Endodermal cell (in vitro differentiated cells): ENCODE measurements around the gene INPP5E. TPM values are rescaled to one million over a fixed set of nuclear protein-coding genes. Genes with fewer than 3 reads are reported as not detected.

ENCODE experiments used
- DNase-seq: peaks from one replicate; pipeline ENCODE4 v3.0.0-alpha.2; 2017
- H3K27ac ChIP-seq: 2 replicates; pipeline ENCODE4 v1.5.1; 2013; ENCODE audit warnings: mild to moderate bottlenecking, low read depth, low read length, moderate library complexity
- H3K27me3 ChIP-seq: 2 replicates; pipeline ENCODE4 v1.6.1; 2013; ENCODE audit warnings: mild to moderate bottlenecking, low read length, moderate library complexity; ENCODE audit not compliant: insufficient read depth, control insufficient read depth, poor library complexity, severe bottlenecking
- H3K36me3 ChIP-seq: 2 replicates; pipeline ENCODE4 v1.7.0; 2013; ENCODE audit warnings: mild to moderate bottlenecking, low read length, moderate library complexity; ENCODE audit not compliant: control insufficient read depth, insufficient read depth
- H3K4me1 ChIP-seq: one replicate; pipeline ENCODE4 v1.7.0; 2013; ENCODE audit warnings: low read length; ENCODE audit not compliant: control insufficient read depth, insufficient read depth
- H3K4me3 ChIP-seq: 2 replicates; pipeline ENCODE4 v1.5.1; 2013; ENCODE audit warnings: mild to moderate bottlenecking, low read length, moderate library complexity
- H3K9ac ChIP-seq: 2 replicates; pipeline ENCODE4 v1.6.1; 2013; ENCODE audit warnings: mild to moderate bottlenecking, low read length, moderate library complexity; ENCODE audit not compliant: poor library complexity, severe bottlenecking; ENCODE audit errors: extremely low read depth
- H3K9me3 ChIP-seq: 2 replicates; pipeline ENCODE4 v1.6.1; 2013; ENCODE audit warnings: mild to moderate bottlenecking, low read length, moderate library complexity; ENCODE audit not compliant: control insufficient read depth
- H3K27ac Mint-ChIP-seq: 2 replicates; pipeline ENCODE4 v1.8.0; 2020; ENCODE audit warnings: mixed read lengths
- H3K27me3 Mint-ChIP-seq: 2 replicates; pipeline ENCODE4 v1.8.0; 2021; ENCODE audit warnings: mild to moderate bottlenecking, mixed read lengths; ENCODE audit not compliant: insufficient read depth
- H3K36me3 Mint-ChIP-seq: 2 replicates; pipeline ENCODE4 v1.8.0; 2020; ENCODE audit warnings: low read depth, mixed read lengths
- H3K4me1 Mint-ChIP-seq: 2 replicates; pipeline ENCODE4 v1.8.0; 2020; ENCODE audit warnings: mixed read lengths
- H3K4me3 Mint-ChIP-seq: 2 replicates; pipeline ENCODE4 v1.8.0; 2020; ENCODE audit warnings: mild to moderate bottlenecking, moderate library complexity, mixed read lengths
- H3K9me3 Mint-ChIP-seq: 2 replicates; pipeline ENCODE4 v1.8.0; 2020; ENCODE audit warnings: mild to moderate bottlenecking, mixed read lengths
- WGBS, 2 experiments: methylation state at CpG; one replicate each; pipeline versions ENCODE4 v1.1.5 to v1.1.7; 2013; ENCODE audit warnings: missing lambda C conversion rate in 2 of 2, mixed read lengths in 1 of 2; ENCODE audit not compliant: insufficient coverage in 1 of 2, insufficient read length in 1 of 2; 5-methylcytosine and 5-hydroxymethylcytosine counted together
- total RNA-seq, 2 donors: library from RNA; stranded (reverse); fragmentation: NEBNext Ultra II Directional in 1 of 2; extraction: Animal tissue kit (Norgen Biotek cat#: 25700) in 1 of 2; gene quantifications; 2 replicates in 1 of 2; 3 replicates in 1 of 2; pipeline ENCODE4 v1.2.1, GENCODE V29; 2021
- TF ChIP-seq, protein P1 (sequence below): fragments of 200-600 bp; sonication (generic); conservative IDR thresholded peaks from 2 replicates; pipeline ENCODE4 v1.5.0; 2021; ENCODE audit warnings: antibody characterized with exemption, mild to moderate bottlenecking

The INPP5E gene
- total RNA-seq, 2 donors from 2014 or later: 30.8 to 34.7 TPM

DNA sequence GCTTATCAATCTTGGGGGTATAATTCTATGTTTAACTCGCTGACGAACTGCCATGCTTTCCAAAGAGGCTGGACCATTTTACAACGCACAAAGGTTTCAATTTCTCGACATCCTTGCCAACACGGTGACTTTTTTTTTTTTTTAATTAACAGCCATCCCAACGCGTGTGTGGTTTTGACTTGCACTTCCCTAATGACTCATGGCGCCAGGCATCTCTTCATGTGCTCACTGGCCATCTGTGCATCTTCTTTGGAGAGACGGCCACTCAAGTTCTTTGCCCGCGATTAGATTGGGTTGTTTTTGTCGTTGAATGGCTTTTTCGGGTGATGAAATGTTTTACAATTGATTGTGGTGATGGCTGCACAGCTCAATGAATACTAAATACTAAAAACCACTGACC, 53.6 kb downstream of the INPP5E start:
- H3K27me3 Mint-ChIP-seq: no peaks in the 10 kb centered on the region
- no peak for DNase-seq
- H3K4me1 Mint-ChIP-seq: no peaks in the 10 kb centered on the region
- no peak overlapping the region for H3K27ac ChIP-seq
- 90 to 98% methylated on average over 6 to 11 of the region's 13 CpGs for WGBS, 2 experiments
- no peak overlapping the region for H3K4me3 ChIP-seq
- no peaks in the 10 kb centered on the region for H3K27me3 ChIP-seq
- H3K4me3 Mint-ChIP-seq: no peak overlapping the region
- TF ChIP-seq, protein P1, sequence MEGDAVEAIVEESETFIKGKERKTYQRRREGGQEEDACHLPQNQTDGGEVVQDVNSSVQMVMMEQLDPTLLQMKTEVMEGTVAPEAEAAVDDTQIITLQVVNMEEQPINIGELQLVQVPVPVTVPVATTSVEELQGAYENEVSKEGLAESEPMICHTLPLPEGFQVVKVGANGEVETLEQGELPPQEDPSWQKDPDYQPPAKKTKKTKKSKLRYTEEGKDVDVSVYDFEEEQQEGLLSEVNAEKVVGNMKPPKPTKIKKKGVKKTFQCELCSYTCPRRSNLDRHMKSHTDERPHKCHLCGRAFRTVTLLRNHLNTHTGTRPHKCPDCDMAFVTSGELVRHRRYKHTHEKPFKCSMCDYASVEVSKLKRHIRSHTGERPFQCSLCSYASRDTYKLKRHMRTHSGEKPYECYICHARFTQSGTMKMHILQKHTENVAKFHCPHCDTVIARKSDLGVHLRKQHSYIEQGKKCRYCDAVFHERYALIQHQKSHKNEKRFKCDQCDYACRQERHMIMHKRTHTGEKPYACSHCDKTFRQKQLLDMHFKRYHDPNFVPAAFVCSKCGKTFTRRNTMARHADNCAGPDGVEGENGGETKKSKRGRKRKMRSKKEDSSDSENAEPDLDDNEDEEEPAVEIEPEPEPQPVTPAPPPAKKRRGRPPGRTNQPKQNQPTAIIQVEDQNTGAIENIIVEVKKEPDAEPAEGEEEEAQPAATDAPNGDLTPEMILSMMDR: no peak
- no peaks in the 10 kb centered on the region for H3K9me3 Mint-ChIP-seq
- H3K4me1 ChIP-seq: no peaks in the 10 kb centered on the region
- peaks cover 72% of the 10 kb centered on the region for H3K36me3 ChIP-seq
- no peak overlapping the region for H3K27ac Mint-ChIP-seq
- no peak overlapping the region for H3K9ac ChIP-seq
- H3K9me3 ChIP-seq: no peaks in the 10 kb centered on the region
- H3K36me3 Mint-ChIP-seq: peaks cover 64% of the 10 kb centered on the region

DNA sequence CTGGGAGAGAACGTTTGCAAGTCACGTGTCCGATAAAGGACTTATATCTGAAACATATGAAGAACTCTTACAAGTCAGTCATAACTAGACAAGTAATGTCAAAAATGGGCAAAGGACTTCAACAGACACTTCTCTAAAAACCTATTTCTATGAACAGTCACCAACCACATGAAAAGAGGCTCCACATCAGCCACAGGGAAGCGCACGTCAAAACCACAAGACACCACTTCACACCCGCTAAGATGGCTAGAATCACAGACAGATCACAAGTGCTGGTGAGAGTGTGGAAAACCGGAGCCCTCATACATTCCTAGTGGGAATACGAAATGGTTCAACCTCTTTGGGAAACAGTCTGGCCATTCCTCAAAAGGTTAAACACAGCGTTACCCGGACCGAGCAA, 54.6 kb downstream of the INPP5E start:
- Mint-ChIP-seq H3K4me3 (no peak overlapping the region), H3K27me3 (no peaks in the 10 kb centered on the region), H3K4me1 (no peaks in the 10 kb centered on the region)

GRCh38 chr9:136383436-136383835, 56.2 kb downstream of the INPP5E start:
- H3K36me3 Mint-ChIP-seq: peaks cover 48% of the 10 kb centered on the region
- H3K4me3 ChIP-seq: no peak overlapping the region
- no peak overlapping the region for H3K27ac ChIP-seq
- H3K27ac Mint-ChIP-seq: no peak overlapping the region
- no peaks in the 10 kb centered on the region for H3K4me1 Mint-ChIP-seq
- H3K9me3 ChIP-seq: no peaks in the 10 kb centered on the region
- no peaks in the 10 kb centered on the region for H3K27me3 Mint-ChIP-seq
- no peaks in the 10 kb centered on the region for H3K27me3 ChIP-seq
- no peaks in the 10 kb centered on the region for H3K9me3 Mint-ChIP-seq
- peaks cover 51% of the 10 kb centered on the region for H3K36me3 ChIP-seq
- no peak overlapping the region for H3K4me3 Mint-ChIP-seq
- H3K9ac ChIP-seq: no peak overlapping the region
- WGBS, 2 experiments: 93 to 96% methylated on average over 14 to 20 of the region's 20 CpGs
- TF ChIP-seq, protein P1: no peak
- H3K4me1 ChIP-seq: no peaks in the 10 kb centered on the region
- no peak for DNase-seq

More for the DNA sequence above, 54.6 kb downstream of the INPP5E start:
- Mint-ChIP-seq H3K27ac (no peak overlapping the region), H3K36me3 (peaks cover 62% of the 10 kb centered on the region), H3K9me3 (no peaks in the 10 kb centered on the region)
- no peaks in the 10 kb centered on the region for H3K4me1 ChIP-seq
- H3K36me3 ChIP-seq: peaks cover 66% of the 10 kb centered on the region
- H3K27ac ChIP-seq: no peak overlapping the region
- no peaks in the 10 kb centered on the region for H3K9me3 ChIP-seq
- WGBS, 2 experiments: 96 to 98% methylated on average over 11 of the region's 11 CpGs
- no peaks in the 10 kb centered on the region for H3K27me3 ChIP-seq
- TF ChIP-seq, protein P1: no peak
- H3K4me3 ChIP-seq: no peak overlapping the region
- no peak for DNase-seq
- no peak overlapping the region for H3K9ac ChIP-seq
